Activated T-cell treated with anti-CD3 and anti-CD28 coated beads for 48 hours (primary cell): ENCODE data around the gene DAPK1.

Source experiments
- DNase-seq: peaks from one replicate; pipeline ENCODE4 v3.0.0-alpha.2; 2020; ENCODE audit warnings: low read depth

The DAPK1 gene

GRCh38 chr9:87613265-87614111, 115.8 kb downstream of the DAPK1 start:
- DNase-seq = no peak

GRCh38 chr9:87614397-87614796, 116.7 kb downstream of the DAPK1 start:
- no peak for DNase-seq

- no peak for DNase-seq
Observed at GRCh38 chr9:87615136-87615535, 117.5 kb downstream of the DAPK1 start.

GRCh38 chr9:87615547-87616148, 118.0 kb downstream of the DAPK1 start:
- no peak for DNase-seq

GRCh38 chr9:87618226-87618625, 120.6 kb downstream of the DAPK1 start:
- no peak for DNase-seq

GRCh38 chr9:87618931-87619330, 121.3 kb downstream of the DAPK1 start:
- DNase-seq = no peak

GRCh38 chr9:87619346-87619745, 121.7 kb downstream of the DAPK1 start:
- DNase-seq = no peak

- no peak for DNase-seq
Observed at GRCh38 chr9:87620731-87621322, 123.2 kb downstream of the DAPK1 start.

GRCh38 chr9:87622098-87622497, 124.4 kb downstream of the DAPK1 start:
- no peak for DNase-seq

GRCh38 chr9:87622923-87623322, 125.3 kb downstream of the DAPK1 start:
- no peak for DNase-seq

GRCh38 chr9:87628346-87628745, 130.7 kb downstream of the DAPK1 start:
- DNase-seq = no peak

- no peak for DNase-seq
Observed at GRCh38 chr9:87629104-87629503, 131.4 kb downstream of the DAPK1 start.

- no peak for DNase-seq
Observed at GRCh38 chr9:87630266-87630665, 132.6 kb downstream of the DAPK1 start.

- no peak for DNase-seq
Observed at GRCh38 chr9:87630846-87631245, 133.2 kb downstream of the DAPK1 start.

- DNase-seq = no peak
Observed at GRCh38 chr9:87635656-87636501, 138.2 kb downstream of the DAPK1 start.

GRCh38 chr9:87638292-87638691, 140.6 kb downstream of the DAPK1 start:
- DNase-seq = no peak

- no peak for DNase-seq
Observed at GRCh38 chr9:87639949-87640348, 142.3 kb downstream of the DAPK1 start.

GRCh38 chr9:87640385-87640795, 142.7 kb downstream of the DAPK1 start:
- DNase-seq = no peak

GRCh38 chr9:87641067-87641466, 143.4 kb downstream of the DAPK1 start:
- DNase-seq = no peak

GRCh38 chr9:87642330-87643106, 144.9 kb downstream of the DAPK1 start:
- no peak for DNase-seq

GRCh38 chr9:87643107-87643650, 145.5 kb downstream of the DAPK1 start:
- no peak for DNase-seq
